SJCRH30 (cell line): ENCODE results near the gene C2orf92. TPM values are rescaled to one million over a fixed set of nuclear protein-coding genes. Genes with fewer than 3 reads are reported as not detected.
"Not testable (repeated sequence)": the region's sequence is repeated elsewhere in the genome, so short reads cannot be mapped to it uniquely, and the experiment has no call there.

Experiments used
- DNase-seq, 2 experiments: peaks; one replicate each; pipeline ENCODE4 v3.0.0-alpha.2; 2015 to 2020
- H3K27ac ChIP-seq: fragments of 250-450 bp; sonication (Bioruptor Pico); 2 replicates; pipeline ENCODE4 v1.5.1; 2020; ENCODE audit warnings: mild to moderate bottlenecking, moderate library complexity
- H3K27me3 ChIP-seq: fragments of 250-450 bp; sonication (Bioruptor Pico); 2 replicates; pipeline ENCODE4 v1.5.1; 2020; ENCODE audit warnings: mild to moderate bottlenecking, moderate library complexity
- H3K36me3 ChIP-seq: fragments of 250-450 bp; sonication (Bioruptor Pico); 2 replicates; pipeline ENCODE4 v1.5.1; 2020; ENCODE audit warnings: mild to moderate bottlenecking, moderate library complexity
- H3K4me1 ChIP-seq: fragments of 250-450 bp; sonication (Bioruptor Pico); 2 replicates; pipeline ENCODE4 v1.5.1; 2020; ENCODE audit warnings: mild to moderate bottlenecking, moderate library complexity
- H3K4me3 ChIP-seq: fragments of 250-450 bp; sonication (Bioruptor Pico); 2 replicates; pipeline ENCODE4 v1.5.1; 2020; ENCODE audit warnings: mild to moderate bottlenecking, moderate library complexity
- H3K9me3 ChIP-seq: fragments of 250-450 bp; sonication (Bioruptor Pico); replicated peaks from 2 replicates; pipeline ENCODE4 v1.5.1; 2020; ENCODE audit warnings: mild to moderate bottlenecking, moderate library complexity
- total RNA-seq: library from RNA; depleted of rRNA; stranded (reverse); fragments of >200 nt; shearing (Covaris generic); gene quantifications from 2 replicates; pipeline ENCODE4 v1.2.3, GENCODE V29; 2014

C2orf92 gene
- total RNA-seq, 1 experiment from 2014 or later: 1.3 TPM

GRCh38 chr2:97708608-97709007, 39.1 kb downstream of the C2orf92 start:
- Histone ChIP-seq H3K4me1 (no peaks in the 10 kb centered on the region), H3K36me3 (no peaks in the 10 kb centered on the region), H3K27ac (no peak overlapping the region), H3K9me3 (no peaks in the 10 kb centered on the region), H3K27me3 (no peaks in the 10 kb centered on the region), H3K4me3 (no peak overlapping the region)
- DNase-seq: no peak

GRCh38 chr2:97711394-97711711, 41.8 kb downstream of the C2orf92 start:
- Histone ChIP-seq H3K27ac (no peak overlapping the region), H3K9me3 (no peaks in the 10 kb centered on the region), H3K4me3 (no peak overlapping the region), H3K27me3 (no peaks in the 10 kb centered on the region), H3K36me3 (no peaks in the 10 kb centered on the region), H3K4me1 (no peaks in the 10 kb centered on the region)
- DNase-seq: no peak

DNA sequence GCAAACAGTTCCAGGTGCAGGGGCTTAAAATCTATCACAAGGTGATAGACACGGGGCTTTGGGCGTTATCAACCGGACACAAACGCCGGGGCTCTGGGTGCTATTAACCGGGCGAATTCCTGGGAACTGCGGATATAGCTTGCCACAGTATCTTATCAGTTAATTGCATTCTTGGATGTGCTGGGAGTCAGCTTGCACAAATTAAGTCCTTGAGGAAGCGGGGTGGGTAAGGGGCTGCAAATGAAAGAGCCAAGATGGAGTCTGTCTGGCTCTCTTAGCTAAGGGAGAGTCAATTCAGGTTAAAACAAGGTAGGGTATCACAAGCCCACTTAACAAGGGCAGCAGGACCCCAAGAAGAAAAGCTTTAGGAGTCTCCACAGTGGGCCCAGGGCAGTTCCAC, 42.7 kb downstream of the C2orf92 start:
- not testable (repeated sequence) for DNase-seq, H3K4me3 ChIP-seq, H3K36me3 ChIP-seq, H3K4me1 ChIP-seq, H3K27me3 ChIP-seq, H3K27ac ChIP-seq, H3K9me3 ChIP-seq

DNA sequence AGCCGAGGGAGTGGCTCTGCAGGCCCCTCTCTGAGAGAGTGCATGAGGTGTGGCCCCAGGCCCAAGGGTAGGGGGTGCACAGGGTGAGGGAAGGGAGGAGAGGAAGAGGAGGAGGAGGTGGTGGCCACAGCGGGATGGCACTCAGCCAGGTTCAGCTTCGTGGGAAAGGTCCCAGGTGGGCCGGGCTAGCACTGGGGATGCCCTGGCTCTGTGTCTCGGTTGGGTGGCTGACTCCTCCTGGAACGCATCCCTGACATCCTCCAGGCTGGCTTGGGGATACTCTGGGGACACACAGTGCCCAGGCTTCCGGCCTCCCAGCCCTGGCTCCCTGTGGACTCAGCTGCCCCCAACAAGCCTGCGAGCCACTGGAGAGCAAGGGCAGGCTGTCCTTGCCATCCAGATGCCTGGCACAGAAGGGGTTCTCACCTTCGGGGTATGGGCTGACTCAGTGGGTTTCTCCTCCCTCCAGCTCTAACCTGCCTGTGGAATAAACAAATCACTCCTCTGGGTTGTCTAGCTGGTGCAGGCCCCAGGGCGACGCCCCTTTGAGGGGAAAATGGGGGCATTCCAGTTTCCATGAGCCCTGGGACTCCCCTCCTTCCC, 43.3 kb downstream of the C2orf92 start:
- Histone ChIP-seq H3K4me1 (peaks cover 6% of the 10 kb centered on the region; the same call in 1 of the 2 replicates), H3K36me3 (no peaks in the 10 kb centered on the region)

GRCh38 chr2:97713296-97714083, 44.0 kb downstream of the C2orf92 start, which contains the start of gene ZAP70:
Gene ZAP70, plus strand, starts transcription at chr2:97713576. Its CDS starts 10,461 bp downstream, at chr2:97724037.
- Histone ChIP-seq H3K4me3 (no peak within 1 kb of the TSS), H3K4me1 (peaks cover 7% of the 10 kb centered on the region; the same call in 1 of the 2 replicates), H3K27me3 (no peaks in the 10 kb centered on the region), H3K9me3 (no peaks in the 10 kb centered on the region), H3K36me3 (no peaks in the 10 kb centered on the region), H3K27ac (no peak within 1 kb of the TSS)
- no peak for DNase-seq

More for the DNA sequence above, 43.3 kb downstream of the C2orf92 start:
- Histone ChIP-seq H3K4me3 (no peak overlapping the region), H3K9me3 (no peaks in the 10 kb centered on the region), H3K27me3 (no peaks in the 10 kb centered on the region), H3K27ac (no peak overlapping the region)
- DNase-seq: no peak

GRCh38 chr2:97714084-97714949, 44.8 kb downstream of the C2orf92 start:
- no peaks in the 10 kb centered on the region for H3K27me3 ChIP-seq
- no peak overlapping the region for H3K27ac ChIP-seq
- H3K4me3 ChIP-seq: no peak overlapping the region
- no peaks in the 10 kb centered on the region for H3K9me3 ChIP-seq
- H3K36me3 ChIP-seq: no peaks in the 10 kb centered on the region
- DNase-seq: no peak
- H3K4me1 ChIP-seq: peaks cover 7% of the 10 kb centered on the region; the same call in 1 of the 2 replicates

DNA sequence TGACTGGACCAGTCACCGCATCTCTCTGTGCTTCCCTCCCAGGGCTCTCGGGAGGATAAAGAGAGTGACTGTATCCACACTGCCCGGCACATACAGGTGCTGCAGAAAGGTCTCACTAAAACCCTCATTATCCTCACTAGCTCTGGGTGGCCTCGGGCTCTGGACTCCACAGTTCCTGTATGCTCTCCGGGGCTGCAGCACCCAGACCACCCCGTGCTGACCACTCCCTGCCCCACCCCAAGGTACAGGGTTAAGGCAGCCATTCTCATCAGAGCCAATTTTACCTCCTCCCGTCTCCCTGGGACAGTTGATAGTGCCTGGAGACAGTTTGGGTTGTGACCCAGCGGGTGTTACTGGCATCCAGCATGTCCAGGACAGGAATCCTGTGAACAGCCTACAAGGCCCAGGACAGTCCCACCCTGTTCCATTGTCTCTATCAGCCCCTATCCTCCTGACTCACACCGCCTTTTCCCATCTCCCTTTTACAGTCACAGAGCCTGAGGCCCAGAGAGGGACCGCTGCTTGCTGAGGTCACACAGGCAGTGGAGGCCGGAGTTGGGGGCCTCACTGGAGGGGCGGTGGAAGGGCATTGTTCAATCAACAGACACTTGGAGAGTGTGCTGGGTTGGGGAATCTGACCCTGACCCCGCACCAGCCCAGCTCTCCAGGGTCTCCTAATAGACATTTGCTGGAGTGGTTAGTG, 45.6 kb downstream of the C2orf92 start:
- no peaks in the 10 kb centered on the region for H3K27me3 ChIP-seq
- no peaks in the 10 kb centered on the region for H3K36me3 ChIP-seq
- no peak overlapping the region for H3K27ac ChIP-seq
- no peak for DNase-seq
- H3K9me3 ChIP-seq: no peaks in the 10 kb centered on the region
- no peak overlapping the region for H3K4me3 ChIP-seq
- H3K4me1 ChIP-seq: peaks cover 7% of the 10 kb centered on the region; the same call in 1 of the 2 replicates

GRCh38 chr2:97715951-97716694, 46.6 kb downstream of the C2orf92 start:
- no peak overlapping the region for H3K4me3 ChIP-seq
- H3K9me3 ChIP-seq: no peaks in the 10 kb centered on the region
- H3K4me1 ChIP-seq: peaks cover 7% of the 10 kb centered on the region; the same call in 1 of the 2 replicates
- H3K27me3 ChIP-seq: no peaks in the 10 kb centered on the region
- H3K36me3 ChIP-seq: no peaks in the 10 kb centered on the region
- DNase-seq: no peak
- H3K27ac ChIP-seq: no peak overlapping the region

- Histone ChIP-seq H3K4me3 (no peak overlapping the region), H3K9me3 (no peaks in the 10 kb centered on the region), H3K4me1 (peaks cover 7% of the 10 kb centered on the region; the same call in 1 of the 2 replicates), H3K27me3 (no peaks in the 10 kb centered on the region), H3K36me3 (no peaks in the 10 kb centered on the region), H3K27ac (no peak overlapping the region)
- DNase-seq: no peak
Observed at GRCh38 chr2:97716695-97717612, 47.4 kb downstream of the C2orf92 start.

GRCh38 chr2:97717613-97717995, 48.1 kb downstream of the C2orf92 start:
- Histone ChIP-seq H3K4me1 (peaks cover 7% of the 10 kb centered on the region; the same call in 1 of the 2 replicates), H3K4me3 (no peak overlapping the region), H3K9me3 (no peaks in the 10 kb centered on the region), H3K36me3 (no peaks in the 10 kb centered on the region), H3K27ac (no peak overlapping the region), H3K27me3 (no peaks in the 10 kb centered on the region)
- peak in 1 of 2 experiments; percentile 73 for DNase-seq

DNA sequence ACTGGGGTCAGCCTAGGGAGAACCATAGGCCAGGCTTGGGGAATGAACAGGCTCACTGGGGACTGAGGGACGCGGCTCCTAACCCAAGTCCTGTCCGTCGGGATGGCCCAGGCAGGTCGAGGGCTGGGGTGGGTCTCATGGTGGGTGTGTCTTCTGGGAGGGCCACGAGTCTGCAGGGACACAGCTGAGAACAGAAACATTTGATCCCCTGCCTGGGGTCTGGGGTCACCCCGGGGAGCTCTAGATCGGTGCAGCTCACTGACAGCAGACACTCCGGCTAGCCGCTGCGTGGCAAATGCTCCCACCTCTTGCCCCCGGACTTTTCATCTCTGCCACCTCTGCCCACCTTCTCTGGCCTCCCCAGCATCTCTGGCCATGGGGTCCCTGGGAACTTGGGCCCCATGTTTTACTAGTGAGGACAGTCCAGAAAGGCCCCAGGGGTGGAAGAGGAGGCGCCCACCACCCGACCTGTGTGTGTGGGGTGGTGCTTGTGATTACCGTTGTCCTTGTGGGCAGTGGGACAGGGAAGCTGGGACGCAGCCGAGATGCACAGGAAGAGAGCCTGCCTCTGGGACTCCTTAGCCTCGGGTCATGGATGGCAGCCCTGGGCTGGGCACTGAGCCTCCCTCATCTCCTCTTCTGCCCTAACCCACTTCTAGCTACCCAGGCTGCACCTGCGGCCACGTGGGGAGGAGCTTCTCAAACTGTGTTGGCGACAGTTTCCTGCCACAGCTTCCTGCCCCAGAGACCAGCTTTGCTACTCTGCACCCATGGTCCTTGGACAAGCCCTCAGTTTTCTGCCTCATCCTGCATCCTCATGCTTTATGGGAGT, 48.8 kb downstream of the C2orf92 start:
- H3K4me1 ChIP-seq: peaks cover 7% of the 10 kb centered on the region; the same call in 1 of the 2 replicates
- H3K9me3 ChIP-seq: no peaks in the 10 kb centered on the region
- H3K27ac ChIP-seq: no peak overlapping the region
- H3K4me3 ChIP-seq: no peak overlapping the region
- no peaks in the 10 kb centered on the region for H3K36me3 ChIP-seq
- H3K27me3 ChIP-seq: no peaks in the 10 kb centered on the region
- no peak for DNase-seq

DNA sequence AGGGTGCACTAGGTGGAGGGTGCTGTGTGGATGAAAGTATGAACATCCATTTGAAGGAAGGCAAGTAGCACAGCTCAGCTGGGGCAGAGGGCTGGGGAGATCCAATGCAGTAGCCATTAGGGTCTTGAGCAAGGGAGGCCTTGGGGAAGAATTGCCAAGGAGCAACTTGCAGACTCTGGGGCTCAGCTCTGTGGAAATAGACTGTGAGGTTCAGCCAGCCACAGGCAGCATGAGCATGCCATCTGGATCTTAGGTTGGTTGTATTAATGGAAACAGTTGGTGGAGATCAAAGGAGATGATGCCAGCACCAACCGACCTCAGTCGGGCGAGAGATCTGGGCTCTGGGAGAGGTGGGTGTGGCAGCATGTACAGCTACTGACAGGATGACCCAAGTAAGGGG, 49.4 kb downstream of the C2orf92 start:
- DNase-seq: no peak
- Histone ChIP-seq H3K36me3 (no peaks in the 10 kb centered on the region), H3K4me3 (no peak overlapping the region), H3K27me3 (no peaks in the 10 kb centered on the region), H3K4me1 (peaks cover 7% of the 10 kb centered on the region; the same call in 1 of the 2 replicates), H3K9me3 (no peaks in the 10 kb centered on the region), H3K27ac (no peak overlapping the region)
